Fibroblast of lung (primary cell): ENCODE data around the gene ZBTB42. TPM values are rescaled to one million over a fixed set of nuclear protein-coding genes. Genes with fewer than 3 reads are reported as not detected.

Experiments used
- DNase-seq, 2 donors: peaks; one replicate each; pipeline versions ENCODE4 v3.0.0 to v3.0.0-alpha.2; 2010; ENCODE audit warnings: low read depth in 2 of 2
- H2AFZ ChIP-seq: 2 replicates; pipeline ENCODE4 v1.5.1; 2012; ENCODE audit warnings: low read length, control low read depth, inconsistent platforms
- H3K27ac ChIP-seq: 2 replicates; pipeline ENCODE4 v1.5.1; 2011; ENCODE audit warnings: low read length, control low read depth; ENCODE audit not compliant: insufficient read depth
- H3K27me3 ChIP-seq: 2 replicates; pipeline ENCODE4 v1.5.1; 2011; ENCODE audit warnings: mild to moderate bottlenecking, low read length; ENCODE audit not compliant: control insufficient read depth, insufficient read depth
- H3K36me3 ChIP-seq: 2 replicates; pipeline ENCODE4 v1.5.1; 2011; ENCODE audit warnings: low read length; ENCODE audit not compliant: control insufficient read depth, insufficient read depth
- H3K4me1 ChIP-seq: 2 replicates; pipeline ENCODE4 v1.5.1; 2011; ENCODE audit warnings: low read length; ENCODE audit not compliant: control insufficient read depth, insufficient read depth; ENCODE audit errors: extremely low read depth
- H3K4me2 ChIP-seq: 2 replicates; pipeline ENCODE4 v1.5.1; 2011; ENCODE audit warnings: low read length, control low read depth; ENCODE audit not compliant: insufficient read depth; ENCODE audit errors: extremely low read depth
- H3K4me3 ChIP-seq, 4 experiments: fragments of 200-600 bp in 1 of 4; sonication (generic) in 1 of 4; replicated peaks in 1 of 4; 2 replicates each; pipeline ENCODE4 v1.5.1; 2011 to 2016; ENCODE audit warnings: low read length in 4 of 4, low read depth in 3 of 4, mild to moderate bottlenecking in 3 of 4, control low read depth in 2 of 4, inconsistent platforms in 1 of 4, mixed read lengths in 1 of 4; ENCODE audit not compliant: insufficient read depth in 1 of 4; ENCODE audit errors: control extremely low read depth in 1 of 4
- H3K79me2 ChIP-seq: 2 replicates; pipeline ENCODE4 v1.5.1; 2012; ENCODE audit warnings: mild to moderate bottlenecking, low read length, inconsistent platforms; ENCODE audit not compliant: control insufficient read depth, insufficient read depth
- H3K9ac ChIP-seq: 2 replicates; pipeline ENCODE4 v1.5.1; 2011; ENCODE audit warnings: mild to moderate bottlenecking, low read length, control low read depth; ENCODE audit not compliant: insufficient read depth
- H3K9me3 ChIP-seq: 2 replicates; pipeline ENCODE4 v1.5.1; 2012; ENCODE audit warnings: low read depth, low read length; ENCODE audit not compliant: control insufficient read depth, insufficient read depth
- H4K20me1 ChIP-seq: 2 replicates; pipeline ENCODE4 v1.5.1; 2011; ENCODE audit warnings: low read length; ENCODE audit not compliant: control insufficient read depth, insufficient read depth; ENCODE audit errors: extremely low read depth
- EZH2 ChIP-seq: IDR thresholded peaks from 2 replicates; pipeline ENCODE4 v1.5.1; 2012; ENCODE audit warnings: low read length, control low read depth, mild to moderate bottlenecking; ENCODE audit errors: missing control alignments
- polyA plus RNA-seq, 2 donors: library from polyadenylated mRNA; depleted of rRNA in 1 of 2; stranded (reverse) in 1 of 2; unstranded in 1 of 2; fragments of >200 nt; gene quantifications; 2 replicates each; pipeline ENCODE4 v1.2.1, GENCODE V29; 2011 to 2012; ENCODE audit warnings: missing spikeins in 1 of 2
- total RNA-seq: library from RNA; depleted of rRNA; stranded (reverse); fragments of >200 nt; gene quantifications from 2 replicates; pipeline ENCODE4 v1.2.1, GENCODE V29; 2014
- TF ChIP-seq, protein P1 (sequence below), 2 donors: IDR thresholded peaks in 1 of 2; conservative IDR thresholded peaks in 1 of 2; 1 replicate in 1 of 2; 2 replicates in 1 of 2; pipeline ENCODE4 v1.5.1; 2011 to 2012; ENCODE audit warnings: low read length in 2 of 2, control low read depth in 1 of 2, inconsistent platforms in 1 of 2, low read depth in 1 of 2, mild to moderate bottlenecking in 1 of 2

ZBTB42 gene
- total and polyA plus RNA-seq, 2 donors (not counting 1 experiment from before 2014, with no cell fraction given): 1.1 to 2.3 TPM

DNA sequence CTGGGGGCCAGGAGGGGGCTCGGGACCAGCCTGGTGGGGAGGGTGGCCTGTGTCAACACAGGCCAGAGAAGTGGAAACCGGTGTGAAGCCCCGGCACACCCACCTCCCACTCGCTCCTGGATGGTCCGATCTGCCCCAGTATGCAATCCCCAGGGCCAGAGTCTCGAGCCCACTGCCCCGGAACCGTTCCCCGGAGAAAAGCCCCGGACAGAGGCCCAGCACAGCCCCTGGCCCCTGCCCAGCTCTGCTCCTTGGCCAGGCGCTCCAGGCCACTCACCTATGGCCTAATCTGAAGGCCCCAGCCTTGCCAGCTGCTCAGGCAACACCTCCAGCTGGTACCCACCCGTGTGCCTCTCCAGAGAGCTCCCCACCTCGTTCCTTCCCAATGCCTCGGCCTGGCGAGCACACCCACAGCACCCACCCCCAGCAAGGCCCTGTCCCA, 23.1 kb upstream of the ZBTB42 start:
- H3K9ac ChIP-seq: no peak overlapping the region
- H3K4me3 ChIP-seq: no peak overlapping the region
- no peaks in the 10 kb centered on the region for H3K9me3 ChIP-seq
- H3K4me1 ChIP-seq: no peaks in the 10 kb centered on the region
- no peaks in the 10 kb centered on the region for H3K79me2 ChIP-seq
- peaks cover 22% of the 10 kb centered on the region for H3K36me3 ChIP-seq
- no peak overlapping the region for H3K27ac ChIP-seq
- no peaks in the 10 kb centered on the region for H3K27me3 ChIP-seq
- no peaks in the 10 kb centered on the region for H4K20me1 ChIP-seq
- no peak for DNase-seq
- no peak for TF ChIP-seq EZH2
- TF ChIP-seq, protein P1, sequence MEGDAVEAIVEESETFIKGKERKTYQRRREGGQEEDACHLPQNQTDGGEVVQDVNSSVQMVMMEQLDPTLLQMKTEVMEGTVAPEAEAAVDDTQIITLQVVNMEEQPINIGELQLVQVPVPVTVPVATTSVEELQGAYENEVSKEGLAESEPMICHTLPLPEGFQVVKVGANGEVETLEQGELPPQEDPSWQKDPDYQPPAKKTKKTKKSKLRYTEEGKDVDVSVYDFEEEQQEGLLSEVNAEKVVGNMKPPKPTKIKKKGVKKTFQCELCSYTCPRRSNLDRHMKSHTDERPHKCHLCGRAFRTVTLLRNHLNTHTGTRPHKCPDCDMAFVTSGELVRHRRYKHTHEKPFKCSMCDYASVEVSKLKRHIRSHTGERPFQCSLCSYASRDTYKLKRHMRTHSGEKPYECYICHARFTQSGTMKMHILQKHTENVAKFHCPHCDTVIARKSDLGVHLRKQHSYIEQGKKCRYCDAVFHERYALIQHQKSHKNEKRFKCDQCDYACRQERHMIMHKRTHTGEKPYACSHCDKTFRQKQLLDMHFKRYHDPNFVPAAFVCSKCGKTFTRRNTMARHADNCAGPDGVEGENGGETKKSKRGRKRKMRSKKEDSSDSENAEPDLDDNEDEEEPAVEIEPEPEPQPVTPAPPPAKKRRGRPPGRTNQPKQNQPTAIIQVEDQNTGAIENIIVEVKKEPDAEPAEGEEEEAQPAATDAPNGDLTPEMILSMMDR (conservative IDR thresholded peaks at IDR 0.05 in 1 of 2, IDR thresholded peaks at IDR 0.05 in 1 of 2; ENCODE audit: low read depth in 1 of 2, low read length in 2 of 2): no peak
- H2AFZ ChIP-seq: no peak overlapping the region
- no peak overlapping the region for H3K4me2 ChIP-seq

GRCh38 chr14:104778694-104779331, 22.1 kb upstream of the ZBTB42 start:
- Histone ChIP-seq H3K9me3 (no peaks in the 10 kb centered on the region), H3K36me3 (peaks cover 16% of the 10 kb centered on the region), H3K4me1 (no peaks in the 10 kb centered on the region), H3K9ac (no peak overlapping the region), H3K4me2 (no peak overlapping the region), H4K20me1 (no peaks in the 10 kb centered on the region), H2AFZ (no peak overlapping the region), H3K4me3 (no peak overlapping the region), H3K79me2 (no peaks in the 10 kb centered on the region), H3K27ac (no peak overlapping the region), H3K27me3 (no peaks in the 10 kb centered on the region)
- DNase-seq: no peak
- TF ChIP-seq, protein P1 (conservative IDR thresholded peaks at IDR 0.05 in 1 of 2, IDR thresholded peaks at IDR 0.05 in 1 of 2; ENCODE audit: low read depth in 1 of 2, low read length in 2 of 2): no peak
- no peak for TF ChIP-seq EZH2

- no peaks in the 10 kb centered on the region for H3K4me1 ChIP-seq
- H3K4me2 ChIP-seq: no peak overlapping the region
- no peak overlapping the region for H3K27ac ChIP-seq
- H3K4me3 ChIP-seq: no peak overlapping the region
- H3K36me3 ChIP-seq: peaks cover 13% of the 10 kb centered on the region
- no peak for DNase-seq
- no peaks in the 10 kb centered on the region for H3K27me3 ChIP-seq
- H4K20me1 ChIP-seq: no peaks in the 10 kb centered on the region
- TF ChIP-seq EZH2: no peak
- TF ChIP-seq, protein P1 (conservative IDR thresholded peaks at IDR 0.05 in 1 of 2, IDR thresholded peaks at IDR 0.05 in 1 of 2; ENCODE audit: low read depth in 1 of 2, low read length in 2 of 2): no peak
- H3K79me2 ChIP-seq: no peaks in the 10 kb centered on the region
- H3K9ac ChIP-seq: no peak overlapping the region
- no peaks in the 10 kb centered on the region for H3K9me3 ChIP-seq
- H2AFZ ChIP-seq: no peak overlapping the region
Measured at GRCh38 chr14:104779776-104780512, 21.0 kb upstream of the ZBTB42 start.
